Heart left ventricle (tissue), 16 donors: Measurements from ENCODE around the gene SRBD1. TPM values are rescaled to one million over a fixed set of nuclear protein-coding genes. Genes with fewer than 3 reads are reported as not detected.

ENCODE experiments used
- ATAC-seq, 4 donors: fragments of 200-7000 bp; cut with Tn5 transposase; one replicate each; pipeline ENCODE4 v1.9.1; 2020 to 2022; ENCODE audit warnings: moderate library complexity in 4 of 4, mild to moderate bottlenecking in 3 of 4, moderate number of reproducible peaks in 1 of 4
- DNase-seq, 5 donors: peaks; one replicate each; pipeline ENCODE4 v3.0.0-alpha.2; 2020
- H3K27ac ChIP-seq, 12 donors: fragments of 200-600 bp; sonication (generic) in 4 of 12; one replicate each; pipeline versions ENCODE4 v1.5.0 to v1.8.0; 2016 to 2022; ENCODE audit warnings: mild to moderate bottlenecking in 2 of 12
- H3K27me3 ChIP-seq, 9 donors: fragments of 200-600 bp; sonication (generic) in 2 of 9; one replicate each; pipeline versions ENCODE4 v1.5.1 to v1.8.0; 2016 to 2022; ENCODE audit warnings: mild to moderate bottlenecking in 3 of 9
- H3K36me3 ChIP-seq, 9 donors: fragments of 200-600 bp; sonication (generic) in 2 of 9; one replicate each; pipeline versions ENCODE4 v1.5.0 to v1.8.0; 2018 to 2022; ENCODE audit warnings: mild to moderate bottlenecking in 2 of 9
- H3K4me1 ChIP-seq, 12 donors: fragments of 200-600 bp; sonication (generic) in 4 of 12; one replicate each; pipeline versions ENCODE4 v1.5.0 to v1.8.0; 2016 to 2022; ENCODE audit warnings: mild to moderate bottlenecking in 3 of 12
- H3K4me3 ChIP-seq, 12 donors: fragments of 200-600 bp; sonication (generic) in 4 of 12; one replicate each; pipeline versions ENCODE4 v1.5.0 to v1.8.0; 2017 to 2022; ENCODE audit warnings: mild to moderate bottlenecking in 9 of 12, moderate library complexity in 4 of 12
- H3K9me3 ChIP-seq, 12 donors: fragments of 200-600 bp; sonication (generic) in 4 of 12; one replicate each; pipeline versions ENCODE4 v1.5.0 to v1.8.0; 2016 to 2022; ENCODE audit warnings: mild to moderate bottlenecking in 1 of 12
- POLR2A ChIP-seq, 2 donors: fragments of 450-650 bp; IDR thresholded peaks; one replicate each; pipeline ENCODE4 v1.6.1; 2017; ENCODE audit warnings: antibody characterized with exemption in 2 of 2, mild to moderate bottlenecking in 2 of 2, moderate library complexity in 2 of 2
- WGBS, 4 donors: extraction: QIAGEN DNeasy Blood & Tissue Kit in 2 of 4; methylation state at CpG; one replicate each; pipeline versions ENCODE4 v1.1.5 to v1.1.7; 2013 to 2018; 5-methylcytosine and 5-hydroxymethylcytosine counted together
- intact Hi-C, 10 donors: fragments of 100-400 bp; cut with DNase I; formaldehyde crosslinking; loops; one replicate each; pipeline versions ENCODE4 v1.11.1 to v1.14.2; 2022
- polyA plus RNA-seq, 2 donors: library from polyadenylated mRNA; stranded (reverse); fragments of 200-250 nt; gene quantifications; one replicate each; pipeline ENCODE4 v1.2.3, GENCODE V29; 2013
- total RNA-seq, 9 donors: library from RNA; depleted of rRNA in 2 of 9; stranded (reverse); fragments of >200 nt in 2 of 9; fragmentation: NEBNext Ultra II Directional in 3 of 9; extraction: Animal tissue kit (Norgen Biotek cat#: 25700) in 3 of 9; gene quantifications; one replicate each; pipeline versions ENCODE4 v1.1.0 to v1.2.4, GENCODE V29; 2016 to 2023
- TF ChIP-seq, protein P1 (sequence below), 12 donors: fragments of 200-600 bp; sonication (generic) in 4 of 12; IDR thresholded peaks; one replicate each; pipeline versions ENCODE4 v1.5.0 to v1.8.0; 2018 to 2022; ENCODE audit warnings: antibody characterized with exemption in 12 of 12, mild to moderate bottlenecking in 5 of 12
- donor health status: ischemic (EF 13 %, LVEDD 7.1; RV severe dilation, severe dysfunction).
- donor health status: healthy with polysubstance abuse.
- donor health status: DM: no; HTN: yes; CAD: no.
- donor health status: DM: no; HTN: no; CAD: no.
- donor health status: ischemic (EF 25% LVEDD 6.9; RV normal size, moderate dysfunction).
- donor health status: ischemic (EF 25% LVEDD 5.7; RV mildly dilated, moderate dysfunction).
- donor health status: healthy.
- donor health status: DM: yes; HTN: yes; CAD: no.
- donor health status: ischemic (EF 35%, LVEDD 5.7; RV mildly dilated, moderate dysfunction).
- donor health status: nonischemic (EF 11% LVEDD 7.7; RV severe dilation, severe dysfunction).
- donor health status: DM: yes; HTN: yes; CAD: no.
- donor health status: PGD.
- donor health status: ischemic (EF 29% LVEDD 5.4; RV normal size, mild dysfunction).
- donor health status: nonischemic (EF 23%, LVEDD 6.1; RV moderate dilation, normal function).

Gene SRBD1
- total and polyA plus RNA-seq, 11 donors = 3.0 to 16.9 (median 10.2) TPM

- 58 to 83% (median 77%) methylated on average over 1 of the region's 1 CpG for WGBS, 4 donors
- no peak for ATAC-seq
Measured at GRCh38 chr2:45445037-45445436, 166.0 kb downstream of the SRBD1 start.

DNA sequence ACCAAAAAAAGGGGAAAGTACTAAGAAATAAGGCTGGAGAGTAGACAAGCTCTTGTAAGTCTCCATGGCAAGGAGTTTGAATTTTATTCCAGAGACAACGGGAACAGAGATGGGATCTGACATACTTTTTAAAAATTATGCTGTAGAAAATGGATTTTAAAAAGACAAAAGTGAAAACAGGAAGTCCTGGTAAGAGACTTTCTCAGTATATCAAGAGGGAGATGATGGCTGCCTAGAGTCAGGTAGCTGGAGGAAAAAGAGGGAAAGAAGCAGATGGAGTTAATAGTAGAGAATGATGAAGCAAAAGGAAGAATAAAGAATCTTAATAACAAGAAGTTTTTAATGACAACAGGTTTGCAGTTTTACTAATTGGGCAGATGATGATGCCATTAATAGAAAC, 168.1 kb downstream of the SRBD1 start:
- WGBS, 4 donors = 69 to 83% (median 73%) methylated on average over 1 of the region's 1 CpG
- no peak overlapping the region for H3K27ac ChIP-seq
- no peaks in the 10 kb centered on the region for H3K27me3 ChIP-seq
- H3K4me3 ChIP-seq = no peak overlapping the region
- intact Hi-C loops = no loop called here
- H3K4me1 ChIP-seq = peaks cover 0 to 4% (median 0%) of the 10 kb centered on the region in 12 donors
- no peak for TF ChIP-seq POLR2A (IDR thresholded peaks at IDR 0.05)
- TF ChIP-seq, protein P1, sequence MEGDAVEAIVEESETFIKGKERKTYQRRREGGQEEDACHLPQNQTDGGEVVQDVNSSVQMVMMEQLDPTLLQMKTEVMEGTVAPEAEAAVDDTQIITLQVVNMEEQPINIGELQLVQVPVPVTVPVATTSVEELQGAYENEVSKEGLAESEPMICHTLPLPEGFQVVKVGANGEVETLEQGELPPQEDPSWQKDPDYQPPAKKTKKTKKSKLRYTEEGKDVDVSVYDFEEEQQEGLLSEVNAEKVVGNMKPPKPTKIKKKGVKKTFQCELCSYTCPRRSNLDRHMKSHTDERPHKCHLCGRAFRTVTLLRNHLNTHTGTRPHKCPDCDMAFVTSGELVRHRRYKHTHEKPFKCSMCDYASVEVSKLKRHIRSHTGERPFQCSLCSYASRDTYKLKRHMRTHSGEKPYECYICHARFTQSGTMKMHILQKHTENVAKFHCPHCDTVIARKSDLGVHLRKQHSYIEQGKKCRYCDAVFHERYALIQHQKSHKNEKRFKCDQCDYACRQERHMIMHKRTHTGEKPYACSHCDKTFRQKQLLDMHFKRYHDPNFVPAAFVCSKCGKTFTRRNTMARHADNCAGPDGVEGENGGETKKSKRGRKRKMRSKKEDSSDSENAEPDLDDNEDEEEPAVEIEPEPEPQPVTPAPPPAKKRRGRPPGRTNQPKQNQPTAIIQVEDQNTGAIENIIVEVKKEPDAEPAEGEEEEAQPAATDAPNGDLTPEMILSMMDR (IDR thresholded peaks at IDR 0.05) = no peak
- no peaks in the 10 kb centered on the region for H3K9me3 ChIP-seq
- DNase-seq = no peak
- H3K36me3 ChIP-seq = no peaks in the 10 kb centered on the region
- ATAC-seq = no peak

More at GRCh38 chr2:45445037-45445436, 166.0 kb downstream of the SRBD1 start:
- no peak overlapping the region for H3K27ac ChIP-seq
- H3K4me3 ChIP-seq = no peak overlapping the region
- no peaks in the 10 kb centered on the region for H3K27me3 ChIP-seq
- intact Hi-C loops = no loop called here
- H3K4me1 ChIP-seq = peaks cover 0 to 4% (median 0%) of the 10 kb centered on the region in 12 donors
- DNase-seq = no peak
- no peaks in the 10 kb centered on the region for H3K9me3 ChIP-seq
- H3K36me3 ChIP-seq = no peaks in the 10 kb centered on the region
- TF ChIP-seq POLR2A (IDR thresholded peaks at IDR 0.05) = no peak
- TF ChIP-seq, protein P1 (IDR thresholded peaks at IDR 0.05) = no peak

GRCh38 chr2:45442026-45442425, 169.0 kb downstream of the SRBD1 start:
- intact Hi-C loops = no loop called here
- no peaks in the 10 kb centered on the region for H3K27me3 ChIP-seq
- H3K4me3 ChIP-seq = no peak overlapping the region
- no peak for DNase-seq
- H3K27ac ChIP-seq = no peak overlapping the region
- peaks cover 0 to 4% (median 0%) of the 10 kb centered on the region in 12 donors for H3K9me3 ChIP-seq
- no peaks in the 10 kb centered on the region for H3K36me3 ChIP-seq
- no peak for TF ChIP-seq POLR2A (IDR thresholded peaks at IDR 0.05)
- TF ChIP-seq, protein P1 (IDR thresholded peaks at IDR 0.05) = no peak
- peaks cover 0 to 4% (median 0%) of the 10 kb centered on the region in 12 donors for H3K4me1 ChIP-seq
- ATAC-seq = no peak
- WGBS, 4 donors = 94 to 96% (median 94%) methylated on average over 3 of the region's 3 CpGs

GRCh38 chr2:45441571-45441970, 169.5 kb downstream of the SRBD1 start:
- Histone ChIP-seq H3K27me3 (no peaks in the 10 kb centered on the region), H3K4me3 (no peak overlapping the region), H3K36me3 (no peaks in the 10 kb centered on the region), H3K9me3 (peaks cover 0 to 6% (median 0%) of the 10 kb centered on the region in 12 donors), H3K27ac (no peak overlapping the region), H3K4me1 (peaks cover 0 to 4% (median 0%) of the 10 kb centered on the region in 12 donors)
- intact Hi-C loops = no loop called here
- WGBS, 4 donors = 91 to 97% (median 95%) methylated on average over 3 of the region's 3 CpGs
- no peak for DNase-seq
- no peak for ATAC-seq
- TF ChIP-seq, protein P1 (IDR thresholded peaks at IDR 0.05) = no peak
- no peak for TF ChIP-seq POLR2A (IDR thresholded peaks at IDR 0.05)
